SK-N-SH treated with all-trans-retinoic acid at 6 μM for 48 hours (cell line): ENCODE data around the gene AGPAT4.
"Not testable (repeated sequence)": the region's sequence is repeated elsewhere in the genome, so short reads cannot be mapped to it uniquely, and the experiment has no call there.

Source experiments
- ATAC-seq: fragments of 200-7000 bp; cut with Tn5 transposase; 3 replicates; pipeline ENCODE4 v1.9.1; 2020; ENCODE audit warnings: mild to moderate bottlenecking, moderate library complexity
- ARNTL ChIP-seq: fragments of 450-650 bp; formaldehyde crosslinking; IDR thresholded peaks from 2 replicates; pipeline ENCODE4 v1.5.0; 2020; ENCODE audit warnings: low read depth, mild to moderate bottlenecking, moderate library complexity, borderline replicate concordance
- BACH2 ChIP-seq: fragments of 250-450 bp; sonication (Bioruptor Pico); IDR thresholded peaks from 2 replicates; pipeline ENCODE4 v1.9.0; 2021; ENCODE audit warnings: mild to moderate bottlenecking, borderline replicate concordance
- CREB5 ChIP-seq: fragments of 250-450 bp; sonication (Bioruptor Pico); IDR thresholded peaks from 2 replicates; pipeline ENCODE4 v1.5.1; 2020; ENCODE audit warnings: low read depth, mild to moderate bottlenecking, moderate library complexity
- CSDC2 ChIP-seq: fragments of 250-450 bp; sonication (Bioruptor Pico); IDR thresholded peaks from 2 replicates; pipeline ENCODE4 v1.5.0; 2020; ENCODE audit warnings: mild to moderate bottlenecking, moderate library complexity
- CSRNP3 ChIP-seq: fragments of 250-450 bp; sonication (Bioruptor Pico); IDR thresholded peaks from 2 replicates; pipeline ENCODE4 v1.5.1; 2021; ENCODE audit warnings: mild to moderate bottlenecking, moderate library complexity
- GLIS3 ChIP-seq: fragments of 250-450 bp; sonication (Bioruptor Pico); IDR thresholded peaks from 2 replicates; pipeline ENCODE4 v1.5.0; 2020; ENCODE audit warnings: mild to moderate bottlenecking, moderate library complexity
- ISL1 ChIP-seq: fragments of 250-450 bp; sonication (Bioruptor Pico); IDR thresholded peaks from 2 replicates; pipeline ENCODE4 v2.1.2; 2022; ENCODE audit warnings: mild to moderate bottlenecking, moderate library complexity
- OSR1 ChIP-seq: fragments of 250-450 bp; sonication (Bioruptor Pico); IDR thresholded peaks from 2 replicates; pipeline ENCODE4 v1.8.0; 2022; ENCODE audit warnings: moderate library complexity, mild to moderate bottlenecking, inconsistent platforms
- PATZ1 ChIP-seq: fragments of 250-450 bp; sonication (Bioruptor Pico); IDR thresholded peaks from 2 replicates; pipeline ENCODE4 v1.8.0; 2020; ENCODE audit warnings: mild to moderate bottlenecking, moderate library complexity, borderline replicate concordance
- RARB ChIP-seq: fragments of 250-450 bp; sonication (Bioruptor Pico); IDR thresholded peaks from 2 replicates; pipeline ENCODE4 v1.8.0; 2021; ENCODE audit warnings: mild to moderate bottlenecking, moderate library complexity
- SNAI2 ChIP-seq: fragments of 250-450 bp; sonication (Bioruptor Pico); IDR thresholded peaks from 2 replicates; pipeline ENCODE4 v1.5.0; 2020; ENCODE audit warnings: mild to moderate bottlenecking, moderate library complexity
- TOX ChIP-seq: fragments of 250-450 bp; sonication (Bioruptor Pico); IDR thresholded peaks from 2 replicates; pipeline ENCODE4 v1.8.0; 2021; ENCODE audit warnings: mild to moderate bottlenecking, moderate library complexity, borderline replicate concordance
- TSHZ2 ChIP-seq: fragments of 250-450 bp; sonication (Bioruptor Pico); IDR thresholded peaks from 2 replicates; pipeline ENCODE4 v1.5.0; 2020; ENCODE audit warnings: mild to moderate bottlenecking, moderate library complexity
- ZC3H10 ChIP-seq: fragments of 250-450 bp; sonication (Bioruptor Pico); IDR thresholded peaks from 2 replicates; pipeline ENCODE4 v1.5.1; 2021; ENCODE audit warnings: mild to moderate bottlenecking, moderate library complexity
- ZFP3 ChIP-seq: fragments of 250-450 bp; sonication (Bioruptor Pico); IDR thresholded peaks from 2 replicates; pipeline ENCODE4 v1.5.0; 2020; ENCODE audit warnings: mild to moderate bottlenecking, moderate library complexity
- ZFP30 ChIP-seq: fragments of 450-650 bp; formaldehyde crosslinking; IDR thresholded peaks from 2 replicates; pipeline ENCODE4 v1.5.0; 2022; ENCODE audit warnings: mild to moderate bottlenecking, moderate library complexity
- ZNF565 ChIP-seq: fragments of 450-650 bp; formaldehyde crosslinking; conservative IDR thresholded peaks from 2 replicates; pipeline ENCODE4 v1.5.0; 2020; ENCODE audit warnings: low read depth, mild to moderate bottlenecking, moderate library complexity
- ZNF70 ChIP-seq: fragments of 450-650 bp; formaldehyde crosslinking; IDR thresholded peaks from 2 replicates; pipeline ENCODE4 v1.5.0; 2020; ENCODE audit warnings: mild to moderate bottlenecking, moderate library complexity

Gene AGPAT4

GRCh38 chr6:161127071-161127740 is 146.7 kb downstream of the AGPAT4 start:
- TF ChIP-seq ARNTL (no peak), ZC3H10 (CRISPR knock-in tag) (no peak), BACH2 (CRISPR knock-in tag) (no peak), ZNF70 (CRISPR knock-in tag) (no peak), ISL1 (no peak), ZFP3 (CRISPR knock-in tag) (no peak), OSR1 (no peak), CREB5 (CRISPR knock-in tag) (no peak), ZFP30 (CRISPR knock-in tag) (no peak), PATZ1 (no peak), CSDC2 (CRISPR knock-in tag) (no peak)
- ATAC-seq: no peak

GRCh38 chr6:161125591-161125990 is 148.3 kb downstream of the AGPAT4 start:
- ATAC-seq: no peak
- no peak for TF ChIP-seq PATZ1
- no peak for TF ChIP-seq OSR1
- TF ChIP-seq ZNF70 (CRISPR knock-in tag): no peak
- no peak for TF ChIP-seq RARB
- no peak for TF ChIP-seq TOX (CRISPR knock-in tag)
- TF ChIP-seq GLIS3 (CRISPR knock-in tag): no peak
- TF ChIP-seq ZC3H10 (CRISPR knock-in tag): no peak
- TF ChIP-seq CREB5 (CRISPR knock-in tag): no peak
- TF ChIP-seq ARNTL: no peak

- ATAC-seq: not testable (repeated sequence)
Measured at GRCh38 chr6:161123319-161123718, 150.5 kb downstream of the AGPAT4 start.

GRCh38 chr6:161117942-161118341 is 155.9 kb downstream of the AGPAT4 start:
- no peak for TF ChIP-seq ZNF565 (CRISPR knock-in tag)
- TF ChIP-seq SNAI2 (CRISPR knock-in tag): no peak
- TF ChIP-seq CREB5 (CRISPR knock-in tag): no peak
- no peak for TF ChIP-seq ZFP3 (CRISPR knock-in tag)
- no peak for TF ChIP-seq CSRNP3 (CRISPR knock-in tag)
- TF ChIP-seq OSR1: no peak
- TF ChIP-seq PATZ1: no peak
- no peak for TF ChIP-seq TSHZ2
- no peak for TF ChIP-seq BACH2 (CRISPR knock-in tag)
- no peak for TF ChIP-seq RARB

More at GRCh38 chr6:161117942-161118341, 155.9 kb downstream of the AGPAT4 start:
- no peak for ATAC-seq
